Right lobe of liver (tissue), 6 donors: ENCODE results near the gene RPUSD1. TPM values are rescaled to one million over a fixed set of nuclear protein-coding genes. Genes with fewer than 3 reads are reported as not detected.

ENCODE experiments used
- ATAC-seq, 4 donors: fragments of 200-7000 bp; cut with Tn5 transposase; one replicate each; pipeline ENCODE4 v1.9.1; 2020; ENCODE audit warnings: mild to moderate bottlenecking in 4 of 4, moderate library complexity in 4 of 4
- DNase-seq, 3 donors: peaks; one replicate each; pipeline ENCODE4 v3.0.0-alpha.2; 2020
- H3K27ac ChIP-seq, 3 donors: fragments of 200-600 bp; one replicate each; pipeline ENCODE4 v1.8.0; 2022
- H3K27me3 ChIP-seq, 2 donors: fragments of 200-600 bp; one replicate each; pipeline ENCODE4 v1.8.0; 2022
- H3K36me3 ChIP-seq, 4 donors: fragments of 200-600 bp; sonication (generic) in 1 of 4; one replicate each; pipeline versions ENCODE4 v1.5.1 to v1.8.0; 2017 to 2022; ENCODE audit warnings: control low read depth in 1 of 4
- H3K4me1 ChIP-seq, 4 donors: fragments of 200-600 bp; sonication (generic) in 1 of 4; one replicate each; pipeline versions ENCODE4 v1.5.1 to v1.8.0; 2017 to 2022; ENCODE audit warnings: control low read depth in 1 of 4
- H3K4me3 ChIP-seq, 3 donors: fragments of 200-600 bp; one replicate each; pipeline ENCODE4 v1.8.0; 2022
- H3K9me3 ChIP-seq, 4 donors: fragments of 200-600 bp; sonication (generic) in 1 of 4; one replicate each; pipeline versions ENCODE4 v1.5.1 to v1.8.0; 2017 to 2022; ENCODE audit warnings: control low read depth in 1 of 4
- CTCF ChIP-seq, 4 donors: fragments of 200-600 bp in 3 of 4; fragments of 450-650 bp in 1 of 4; IDR thresholded peaks; one replicate each; pipeline versions ENCODE4 v1.5.1 to v1.8.0; 2016 to 2022; ENCODE audit warnings: antibody characterized with exemption in 4 of 4, mild to moderate bottlenecking in 2 of 4
- POLR2A ChIP-seq: fragments of 450-650 bp; IDR thresholded peaks from one replicate; pipeline ENCODE4 v1.6.1; 2017; ENCODE audit warnings: antibody characterized with exemption, mild to moderate bottlenecking
- WGBS: methylation state at CpG from one replicate; pipeline ENCODE4 v1.1.6; 2018; ENCODE audit warnings: low coverage, low lambda C conversion rate; ENCODE audit not compliant: insufficient coverage; ENCODE audit errors: missing lambda C conversion rate; 5-methylcytosine and 5-hydroxymethylcytosine counted together
- intact Hi-C, 2 donors: fragments of 100-400 bp; cut with DNase I; formaldehyde crosslinking; loops; one replicate each; pipeline versions ENCODE4 v1.11.2 to v1.14.1; 2022
- total RNA-seq, 6 experiments: library from RNA; depleted of rRNA in 2 of 6; stranded (reverse); fragments of >200 nt in 2 of 6; fragmentation: NEBNext Ultra II Directional in 3 of 6; extraction: Animal tissue kit (Norgen Biotek cat#: 25700) in 3 of 6; gene quantifications; one replicate each; pipeline versions ENCODE4 v1.1.0 to v1.2.4, GENCODE V29; 2016 to 2023
- donor health status: DM: no; HTN: yes; CAD: no.
- donor health status: DM: no; HTN: no; CAD: no.
- donor health status: DM: no; HTN: no; CAD: no.
- donor health status: DM: no; HTN: yes; CAD: no.
- donor health status: DM: no; HTN: yes; CAD: no.

RPUSD1 gene
- total RNA-seq, 6 experiments from 2014 or later, result 5.1 to 16.2 (median 6.6) TPM

DNA sequence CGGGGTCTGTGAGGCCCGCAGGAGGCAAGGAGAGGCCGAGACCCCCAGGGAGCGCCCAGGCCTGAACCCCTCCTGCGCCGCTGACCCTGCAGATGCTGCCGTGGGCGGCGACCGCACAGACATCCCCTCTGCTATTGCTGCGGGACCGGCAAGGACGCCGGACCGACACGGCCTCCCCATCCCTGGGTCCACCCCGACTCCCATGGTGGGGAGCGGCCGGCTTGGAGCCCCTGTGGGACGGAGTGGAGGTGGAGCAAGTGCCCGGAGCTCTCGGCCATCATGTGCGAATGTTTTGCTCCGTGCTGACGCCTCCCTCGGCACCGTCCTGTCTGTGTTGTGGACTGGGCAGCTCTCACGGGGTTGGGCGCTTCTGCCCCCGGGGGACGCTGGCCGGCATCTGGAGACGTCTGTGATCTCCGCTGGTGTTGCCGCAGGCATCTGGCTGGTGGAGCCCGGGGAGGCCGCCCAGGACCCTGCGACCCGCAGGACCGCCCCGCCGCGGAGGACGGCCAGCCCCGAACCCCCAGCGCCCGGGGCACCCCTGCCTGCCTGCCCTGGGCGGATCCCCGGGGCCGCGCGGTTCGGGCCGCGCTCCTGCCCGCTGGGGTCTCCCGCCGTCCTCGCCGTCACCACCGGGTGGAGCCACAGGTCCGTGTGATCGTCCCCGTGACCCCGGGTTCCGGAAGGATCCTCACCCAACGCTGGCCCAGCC lies 25.2 kb upstream of the RPUSD1 start:
- WGBS, result 27% methylated on average over 3 of the region's 67 CpGs
- Histone ChIP-seq H3K4me1 (no peaks in the 10 kb centered on the region), H3K36me3 (no peaks in the 10 kb centered on the region), H3K27ac (no peak overlapping the region), H3K27me3 (no peaks in the 10 kb centered on the region), H3K9me3 (no peaks in the 10 kb centered on the region), H3K4me3 (no peak overlapping the region)
- intact Hi-C loops, result loop anchor here in 1 of 2 donors (5.0 kb wide), 1 partner anchor 239 kb away; no protein-coding TSS in a partner anchor
- TF ChIP-seq CTCF (IDR thresholded peaks at IDR 0.05), result peak; percentile 29 to 44 (median 40)
- no peak for TF ChIP-seq POLR2A
- ATAC-seq (peak; percentile 47 to 71 (median 54)), DNase-seq (peak in 1 of 3 donors; percentile 45)

GRCh38 chr16:808085-808386 lies 19.9 kb upstream of the RPUSD1 start:
- H3K4me1 ChIP-seq, result peaks cover 0 to 5% (median 0%) of the 10 kb centered on the region in 4 donors
- H3K36me3 ChIP-seq, result no peaks in the 10 kb centered on the region
- no peak for TF ChIP-seq CTCF (IDR thresholded peaks at IDR 0.05)
- no peak for TF ChIP-seq POLR2A
- DNase-seq (no peak), ATAC-seq (no peak)
- no peaks in the 10 kb centered on the region for H3K9me3 ChIP-seq
- H3K4me3 ChIP-seq, result peak overlapping the region; percentile 70 to 93 (median 78)
- H3K27me3 ChIP-seq, result no peaks in the 10 kb centered on the region
- intact Hi-C loops, result no loop called here
- H3K27ac ChIP-seq, result peak overlapping the region in 1 of 3 donors; percentile 76
- WGBS, result 12% methylated on average over 5 of the region's 19 CpGs

GRCh38 chr16:807347-808084 lies 19.3 kb upstream of the RPUSD1 start:
- H3K27me3 ChIP-seq, result no peaks in the 10 kb centered on the region
- DNase-seq (peak; percentile 94 to 95 (median 95)), ATAC-seq (peak; percentile 98 to 99 (median 98))
- TF ChIP-seq POLR2A, result peak; percentile 72
- no peak for TF ChIP-seq CTCF (IDR thresholded peaks at IDR 0.05)
- H3K27ac ChIP-seq, result peak overlapping the region; percentile 76 to 86 (median 76)
- WGBS, result 23% methylated on average over 19 of the region's 80 CpGs
- no peaks in the 10 kb centered on the region for H3K9me3 ChIP-seq
- no peaks in the 10 kb centered on the region for H3K36me3 ChIP-seq
- intact Hi-C loops, result no loop called here
- H3K4me1 ChIP-seq, result peaks cover 0 to 5% (median 0%) of the 10 kb centered on the region in 4 donors
- H3K4me3 ChIP-seq, result peak overlapping the region; percentile 70 to 93 (median 78)

- intact Hi-C loops, result no loop called here
- no peaks in the 10 kb centered on the region for H3K36me3 ChIP-seq
- H3K4me3 ChIP-seq, result no peak overlapping the region
- H3K27ac ChIP-seq, result no peak overlapping the region
- H3K27me3 ChIP-seq, result no peaks in the 10 kb centered on the region
- ATAC-seq (no peak), DNase-seq (no peak)
- no peak for TF ChIP-seq POLR2A
- no CpG with 5 or more reads among the region's 17 CpGs for WGBS
- no peaks in the 10 kb centered on the region for H3K9me3 ChIP-seq
- peaks cover 0 to 5% (median 0%) of the 10 kb centered on the region in 4 donors for H3K4me1 ChIP-seq
Measured at GRCh38 chr16:805474-805873, 17.3 kb upstream of the RPUSD1 start.
